Stomach (tissue), 9 donors: ENCODE results near the gene TP73. TPM values are rescaled to one million over a fixed set of nuclear protein-coding genes. Genes with fewer than 3 reads are reported as not detected.

Experiments used
- DNase-seq, 2 donors: peaks; one replicate each; pipeline versions ENCODE4 v3.0.0 to v3.0.0-alpha.2; 2013 to 2019
- H3K27ac ChIP-seq, 5 donors: fragments of 200-600 bp in 4 of 5; sonication (generic) in 4 of 5; one replicate each; pipeline ENCODE4 v1.5.1; 2013 to 2019; ENCODE audit warnings: mild to moderate bottlenecking in 1 of 5, moderate library complexity in 1 of 5
- H3K27me3 ChIP-seq, 3 donors: fragments of 200-600 bp; sonication (generic); one replicate each; pipeline ENCODE4 v1.5.1; 2017 to 2019; ENCODE audit warnings: mixed run types in 1 of 3
- H3K36me3 ChIP-seq, 4 donors: fragments of 200-600 bp; sonication (generic); 1 replicate in 3 of 4; 2 replicates in 1 of 4; pipeline ENCODE4 v1.5.1; 2016 to 2019
- H3K4me1 ChIP-seq, 4 donors: fragments of 200-600 bp; sonication (generic); one replicate each; pipeline ENCODE4 v1.5.1; 2016 to 2019
- H3K4me3 ChIP-seq, 4 donors: fragments of 200-600 bp; sonication (generic) in 3 of 4; one replicate each; pipeline ENCODE4 v1.5.1; 2016 to 2019; ENCODE audit warnings: mild to moderate bottlenecking in 1 of 4
- H3K9me3 ChIP-seq, 4 donors: fragments of 200-600 bp; sonication (generic); one replicate each; pipeline ENCODE4 v1.5.1; 2016 to 2019
- EP300 ChIP-seq: sonication (generic); formaldehyde crosslinking; IDR thresholded peaks from one replicate; pipeline ENCODE4 v1.6.1; 2017; ENCODE audit warnings: antibody characterized with exemption
- POLR2A ChIP-seq, 4 donors: fragments of 450-650 bp; IDR thresholded peaks; one replicate each; pipeline ENCODE4 v1.6.1; 2016; ENCODE audit warnings: antibody characterized with exemption in 4 of 4, control low read depth in 2 of 4, mild to moderate bottlenecking in 1 of 4, moderate library complexity in 1 of 4
- POLR2AphosphoS5 ChIP-seq, 3 donors: sonication (generic); formaldehyde crosslinking; IDR thresholded peaks; one replicate each; pipeline ENCODE4 v1.6.1; 2016; ENCODE audit warnings: antibody characterized with exemption in 3 of 3
- WGBS, 5 donors: extraction: QIAGEN DNeasy Blood & Tissue Kit in 3 of 5; methylation state at CpG; one replicate each; pipeline versions ENCODE4 v1.1.5 to v1.1.7; 2013 to 2018; 5-methylcytosine and 5-hydroxymethylcytosine counted together
- intact Hi-C: fragments of 100-400 bp; cut with DNase I; formaldehyde crosslinking; loops from one replicate; pipeline ENCODE4 v1.15.1; 2023; ENCODE audit warnings: low total_unique reads
- polyA plus RNA-seq, 3 donors: library from polyadenylated mRNA; stranded (reverse); fragments of 200-250 nt; gene quantifications; one replicate each; pipeline ENCODE4 v1.2.3, GENCODE V29; 2013
- total RNA-seq, 5 donors: library from RNA; depleted of rRNA; stranded (reverse); fragments of >200 nt; gene quantifications; one replicate each; pipeline versions ENCODE4 v1.1.0 to v1.2.3, GENCODE V29; 2014 to 2016
- TF ChIP-seq, protein P1 (sequence below), 7 experiments: fragments of 450-650 bp in 4 of 7; fragments of 200-600 bp in 3 of 7; sonication (generic) in 3 of 7; IDR thresholded peaks; one replicate each; pipeline ENCODE4 v1.5.1; 2016 to 2019; ENCODE audit warnings: antibody characterized with exemption in 7 of 7, control low read depth in 2 of 7, mild to moderate bottlenecking in 1 of 7
- donor health status: healthy with polysubstance abuse.
- donor health status: Bipolar disorder and iron deficiency.
- donor health status: healthy.

The TP73 gene
- total and polyA plus RNA-seq, 8 donors, result 0.25 to 9.8 (median 1.4) TPM; not detected in 4

- WGBS, 5 donors, result 27 to 37% (median 30%) methylated on average over 20 to 35 of the region's 35 CpGs
- H3K4me3 ChIP-seq, result no peak overlapping the region
- intact Hi-C loops, result no loop called here
Measured at GRCh38 chr1:3707298-3707938, 55.1 kb downstream of the TP73 start.

DNA sequence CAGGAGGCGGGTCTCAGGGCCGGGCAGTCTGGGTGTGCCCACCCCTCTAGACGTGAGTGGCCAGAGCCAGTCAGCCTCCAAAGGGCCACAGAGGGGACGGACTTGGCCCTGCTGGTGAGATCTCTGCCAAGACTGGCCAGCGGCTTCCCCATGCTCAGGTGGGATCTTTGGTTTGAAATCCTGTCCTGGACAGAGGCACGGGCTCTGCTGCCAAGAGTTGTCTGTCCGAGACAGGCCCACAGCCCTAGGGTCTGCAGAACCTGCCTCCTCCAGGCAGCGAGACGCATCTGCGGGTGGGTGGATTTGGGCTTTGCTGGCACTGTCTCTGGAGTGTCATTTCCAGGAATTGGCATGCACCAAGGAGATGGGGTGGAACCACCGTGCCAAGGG, 55.6 kb downstream of the TP73 start:
- Histone ChIP-seq H3K4me1 (peaks cover 0 to 7% (median 2%) of the 10 kb centered on the region in 4 donors), H3K9me3 (no peaks in the 10 kb centered on the region), H3K27ac (no peak overlapping the region), H3K4me3 (no peak overlapping the region), H3K36me3 (no peaks in the 10 kb centered on the region), H3K27me3 (peaks cover 4 to 97% (median 55%) of the 10 kb centered on the region in 3 donors)
- WGBS, 5 donors, result 67 to 77% (median 68%) methylated on average over 6 to 11 of the region's 11 CpGs
- no peak for DNase-seq
- intact Hi-C loops, result no loop called here
- TF ChIP-seq POLR2A (IDR thresholded peaks at IDR 0.05), result no peak
- no peak for TF ChIP-seq POLR2AphosphoS5 (IDR thresholded peaks at IDR 0.05)
- no peak for TF ChIP-seq EP300
- TF ChIP-seq, protein P1, sequence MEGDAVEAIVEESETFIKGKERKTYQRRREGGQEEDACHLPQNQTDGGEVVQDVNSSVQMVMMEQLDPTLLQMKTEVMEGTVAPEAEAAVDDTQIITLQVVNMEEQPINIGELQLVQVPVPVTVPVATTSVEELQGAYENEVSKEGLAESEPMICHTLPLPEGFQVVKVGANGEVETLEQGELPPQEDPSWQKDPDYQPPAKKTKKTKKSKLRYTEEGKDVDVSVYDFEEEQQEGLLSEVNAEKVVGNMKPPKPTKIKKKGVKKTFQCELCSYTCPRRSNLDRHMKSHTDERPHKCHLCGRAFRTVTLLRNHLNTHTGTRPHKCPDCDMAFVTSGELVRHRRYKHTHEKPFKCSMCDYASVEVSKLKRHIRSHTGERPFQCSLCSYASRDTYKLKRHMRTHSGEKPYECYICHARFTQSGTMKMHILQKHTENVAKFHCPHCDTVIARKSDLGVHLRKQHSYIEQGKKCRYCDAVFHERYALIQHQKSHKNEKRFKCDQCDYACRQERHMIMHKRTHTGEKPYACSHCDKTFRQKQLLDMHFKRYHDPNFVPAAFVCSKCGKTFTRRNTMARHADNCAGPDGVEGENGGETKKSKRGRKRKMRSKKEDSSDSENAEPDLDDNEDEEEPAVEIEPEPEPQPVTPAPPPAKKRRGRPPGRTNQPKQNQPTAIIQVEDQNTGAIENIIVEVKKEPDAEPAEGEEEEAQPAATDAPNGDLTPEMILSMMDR (IDR thresholded peaks at IDR 0.05), result no peak

More at GRCh38 chr1:3707298-3707938, 55.1 kb downstream of the TP73 start:
- Histone ChIP-seq H3K4me1 (peaks cover 0 to 7% (median 2%) of the 10 kb centered on the region in 4 donors), H3K9me3 (no peaks in the 10 kb centered on the region), H3K27ac (no peak overlapping the region), H3K27me3 (peaks cover 4 to 97% (median 50%) of the 10 kb centered on the region in 3 donors), H3K36me3 (no peaks in the 10 kb centered on the region)
- TF ChIP-seq, protein P1 (IDR thresholded peaks at IDR 0.05), result no peak
- TF ChIP-seq POLR2A (IDR thresholded peaks at IDR 0.05), result no peak
- TF ChIP-seq POLR2AphosphoS5 (IDR thresholded peaks at IDR 0.05), result no peak
- no peak for TF ChIP-seq EP300
- DNase-seq, result no peak

DNA sequence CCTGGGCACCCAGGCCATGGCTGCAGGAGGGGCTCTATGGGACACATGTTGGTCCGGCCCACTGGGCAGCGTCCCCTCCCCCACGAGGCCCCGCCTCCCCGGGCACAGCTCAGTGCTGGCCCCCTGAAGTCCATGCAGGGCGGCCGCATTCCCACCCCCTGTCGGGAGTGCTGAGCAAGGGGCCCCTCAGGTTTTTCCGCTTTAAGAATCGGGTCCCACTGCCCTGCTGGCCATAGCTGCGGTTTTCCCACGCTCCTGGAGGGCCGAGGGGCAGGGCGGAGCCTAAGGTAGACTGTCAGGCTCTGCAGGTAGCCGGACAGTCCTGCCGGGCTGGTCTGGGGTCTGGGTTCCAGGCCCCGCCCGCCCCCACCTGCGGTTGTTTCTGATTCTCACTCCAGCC, 56.5 kb downstream of the TP73 start:
- peaks cover 4 to 97% (median 51%) of the 10 kb centered on the region in 3 donors for H3K27me3 ChIP-seq
- TF ChIP-seq POLR2AphosphoS5 (IDR thresholded peaks at IDR 0.05) (no peak), POLR2A (IDR thresholded peaks at IDR 0.05) (no peak), EP300 (no peak)
- TF ChIP-seq, protein P1 (IDR thresholded peaks at IDR 0.05), result no peak
- H3K27ac ChIP-seq, result no peak overlapping the region
- intact Hi-C loops, result no loop called here
- no peaks in the 10 kb centered on the region for H3K36me3 ChIP-seq
- 13 to 21% (median 19%) methylated on average over 11 to 19 of the region's 19 CpGs for WGBS, 5 donors
- peak in 1 of 2 donors; percentile 51 for DNase-seq
- no peaks in the 10 kb centered on the region for H3K9me3 ChIP-seq
- peaks cover 0 to 7% (median 2%) of the 10 kb centered on the region in 4 donors for H3K4me1 ChIP-seq
- H3K4me3 ChIP-seq, result no peak overlapping the region

DNA sequence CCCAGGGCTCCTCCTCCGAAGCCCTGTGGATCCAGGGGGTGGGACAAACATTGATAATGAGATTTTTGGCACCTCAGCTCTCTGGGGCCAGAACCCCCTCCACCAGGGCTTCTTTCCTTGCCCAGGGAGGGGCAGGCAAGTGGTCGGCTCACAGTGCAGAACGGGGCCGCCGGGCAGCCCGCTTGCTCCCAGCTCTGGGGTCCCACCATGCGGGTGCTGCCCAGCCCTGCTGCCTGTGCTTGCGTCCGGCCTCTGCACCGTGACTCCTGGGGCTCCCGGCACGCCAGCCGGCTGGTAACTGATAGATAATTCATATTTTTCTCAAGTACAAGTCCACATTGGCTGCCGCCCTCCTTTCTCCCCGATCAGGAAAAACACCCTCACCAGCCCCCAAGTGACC, 57.9 kb downstream of the TP73 start:
- Histone ChIP-seq H3K27me3 (peaks cover 4 to 99% (median 51%) of the 10 kb centered on the region in 3 donors), H3K36me3 (no peaks in the 10 kb centered on the region), H3K4me3 (no peak overlapping the region), H3K9me3 (no peaks in the 10 kb centered on the region), H3K27ac (no peak overlapping the region), H3K4me1 (peaks cover 0 to 7% (median 2%) of the 10 kb centered on the region in 4 donors)
- intact Hi-C loops, result no loop called here
- no peak for DNase-seq
- WGBS, 5 donors, result 75 to 87% (median 85%) methylated on average over 11 to 15 of the region's 15 CpGs
- TF ChIP-seq, protein P1 (IDR thresholded peaks at IDR 0.05), result no peak
- TF ChIP-seq POLR2AphosphoS5 (IDR thresholded peaks at IDR 0.05) (no peak), POLR2A (IDR thresholded peaks at IDR 0.05) (no peak), EP300 (no peak)
